CD14-positive monocyte (primary cell): Measurements from ENCODE around the gene ACRV1. TPM values are rescaled to one million over a fixed set of nuclear protein-coding genes. Genes with fewer than 3 reads are reported as not detected.

Experiments used
- DNase-seq, 3 donors: peaks; one replicate each; pipeline ENCODE4 v3.0.0-alpha.2; 2011 to 2022
- H2AFZ ChIP-seq: 2 replicates; pipeline ENCODE4 v1.6.0; 2012; ENCODE audit warnings: mild to moderate bottlenecking, low read depth, low read length, inconsistent platforms; ENCODE audit not compliant: insufficient read depth, poor library complexity, severe bottlenecking
- H3K27ac ChIP-seq, 2 donors: 1 replicate in 1 of 2; 2 replicates in 1 of 2; pipeline ENCODE4 v1.5.1; 2012 to 2013; ENCODE audit warnings: low read length in 2 of 2, control low read depth in 1 of 2, inconsistent platforms in 1 of 2, low read depth in 1 of 2, mild to moderate bottlenecking in 1 of 2
- H3K27me3 ChIP-seq, 2 donors: one replicate each; pipeline versions ENCODE4 v1.6.0 to v1.6.1; 2011 to 2013; ENCODE audit warnings: low read length in 2 of 2; ENCODE audit not compliant: control insufficient read depth in 2 of 2, insufficient read depth in 2 of 2
- H3K36me3 ChIP-seq, 2 donors: replicated peaks in 1 of 2; 1 replicate in 1 of 2; 2 replicates in 1 of 2; pipeline versions ENCODE4 v1.5.1 to v1.6.1; 2012 to 2013; ENCODE audit warnings: low read length in 2 of 2, control low read depth in 1 of 2, inconsistent platforms in 1 of 2, mild to moderate bottlenecking in 1 of 2; ENCODE audit not compliant: insufficient read depth in 2 of 2, control insufficient read depth in 1 of 2
- H3K4me1 ChIP-seq, 2 donors: 1 replicate in 1 of 2; 2 replicates in 1 of 2; pipeline versions ENCODE4 v1.5.1 to v1.6.1; 2012 to 2013; ENCODE audit warnings: low read length in 2 of 2, control low read depth in 1 of 2, inconsistent platforms in 1 of 2, mild to moderate bottlenecking in 1 of 2, moderate library complexity in 1 of 2; ENCODE audit not compliant: insufficient read depth in 2 of 2, control insufficient read depth in 1 of 2
- H3K4me2 ChIP-seq: replicated peaks from 2 replicates; pipeline ENCODE3; 2012; ENCODE audit warnings: low read length, moderate library complexity, mild to moderate bottlenecking; ENCODE audit not compliant: poor library complexity, severe bottlenecking; ENCODE audit errors: extremely low read depth
- H3K4me3 ChIP-seq, 3 experiments: fragments of 200-600 bp in 1 of 3; sonication (generic) in 1 of 3; replicated peaks in 1 of 3; 1 replicate in 2 of 3; 2 replicates in 1 of 3; pipeline ENCODE4 v1.5.1; 2011 to 2013; ENCODE audit warnings: low read length in 3 of 3, mild to moderate bottlenecking in 3 of 3, control low read depth in 2 of 3, low read depth in 2 of 3, inconsistent platforms in 1 of 3, moderate library complexity in 1 of 3
- H3K79me2 ChIP-seq: 2 replicates; pipeline ENCODE4 v1.6.0; 2012; ENCODE audit warnings: mild to moderate bottlenecking, control low read depth, inconsistent platforms, low read length, moderate library complexity; ENCODE audit not compliant: insufficient read depth
- H3K9ac ChIP-seq: 2 replicates; pipeline ENCODE4 v1.6.0; 2017; ENCODE audit warnings: low read length, mild to moderate bottlenecking; ENCODE audit not compliant: insufficient read depth, poor library complexity, severe bottlenecking
- H3K9me3 ChIP-seq, 2 donors: replicated peaks in 1 of 2; 1 replicate in 1 of 2; 2 replicates in 1 of 2; pipeline versions ENCODE4 v1.5.1 to v1.6.1; 2012 to 2013; ENCODE audit warnings: low read length in 2 of 2, control low read depth in 1 of 2; ENCODE audit not compliant: control insufficient read depth in 1 of 2, insufficient read depth in 1 of 2
- H4K20me1 ChIP-seq: 2 replicates; pipeline ENCODE4 v1.6.0; 2012; ENCODE audit warnings: mild to moderate bottlenecking, low read length, control low read depth, moderate library complexity; ENCODE audit not compliant: insufficient read depth
- H3K27ac Mint-ChIP-seq, 7 donors: one replicate each; pipeline ENCODE4 v1.8.0; 2020; ENCODE audit warnings: mild to moderate bottlenecking in 7 of 7, mixed read lengths in 7 of 7, moderate library complexity in 6 of 7, inconsistent platforms in 2 of 7
- H3K27me3 Mint-ChIP-seq, 3 donors: one replicate each; pipeline ENCODE4 v1.8.0; 2021 to 2022; ENCODE audit warnings: low read depth in 3 of 3, mild to moderate bottlenecking in 3 of 3, mixed read lengths in 3 of 3, moderate library complexity in 3 of 3, inconsistent platforms in 1 of 3
- H3K36me3 Mint-ChIP-seq, 2 donors: one replicate each; pipeline ENCODE4 v1.8.0; 2020; ENCODE audit warnings: mixed read lengths in 2 of 2, inconsistent platforms in 1 of 2, mild to moderate bottlenecking in 1 of 2
- H3K4me1 Mint-ChIP-seq: one replicate; pipeline ENCODE4 v1.8.0; 2020; ENCODE audit warnings: mild to moderate bottlenecking, mixed read lengths
- H3K4me3 Mint-ChIP-seq, 2 donors: one replicate each; pipeline ENCODE4 v1.8.0; 2020; ENCODE audit warnings: mild to moderate bottlenecking in 2 of 2, mixed read lengths in 2 of 2, moderate library complexity in 1 of 2
- H3K9me3 Mint-ChIP-seq, 7 donors: one replicate each; pipeline ENCODE4 v1.8.0; 2020 to 2022; ENCODE audit warnings: mixed read lengths in 7 of 7, mild to moderate bottlenecking in 6 of 7, moderate library complexity in 6 of 7, inconsistent platforms in 2 of 7
- CTCF ChIP-seq: fragments of 200-600 bp; IDR thresholded peaks from one replicate; pipeline ENCODE4 v1.8.0; 2022; ENCODE audit warnings: antibody characterized with exemption, mild to moderate bottlenecking
- WGBS: methylation state at CpG from one replicate; pipeline ENCODE4 v1.1.5; 2013; ENCODE audit warnings: missing lambda C conversion rate; ENCODE audit not compliant: insufficient coverage; 5-methylcytosine and 5-hydroxymethylcytosine counted together
- intact Hi-C, 2 donors: fragments of 100-400 bp; cut with micrococcal nuclease; formaldehyde crosslinking; loops; one replicate each; pipeline versions ENCODE4 v1.15.0 to v1.15.1; 2023
- polyA plus RNA-seq, 3 donors: library from polyadenylated mRNA; depleted of rRNA in 1 of 3; unstranded in 2 of 3; stranded (reverse) in 1 of 3; fragments of 300-500 nt in 2 of 3; fragments of >200 nt in 1 of 3; fragmentation: Illumina TruSeq in 2 of 3; gene quantifications; 1 replicate in 2 of 3; 2 replicates in 1 of 3; pipeline ENCODE4 v1.2.3, GENCODE V29; 2012 to 2021

ACRV1 gene
- polyA plus RNA-seq, 3 donors: not detected

GRCh38 chr11:125627236-125627910 is 53.3 kb downstream of the ACRV1 start:
- Histone ChIP-seq H4K20me1 (no peaks in the 10 kb centered on the region), H3K9me3 (no peaks in the 10 kb centered on the region), H3K79me2 (peaks cover 39% of the 10 kb centered on the region), H2AFZ (peak overlapping the region; percentile 94), H3K4me1 (peaks cover 17 to 23% of the 10 kb centered on the region in 2 donors), H3K9ac (no peak overlapping the region), H3K4me3 (no peak overlapping the region), H3K4me2 (no peak overlapping the region), H3K36me3 (peaks cover 0 to 10% of the 10 kb centered on the region in 2 donors), H3K27me3 (no peaks in the 10 kb centered on the region), H3K27ac (no peak overlapping the region)
- intact Hi-C loops: no loop called here
- 60% methylated on average over 3 of the region's 7 CpGs for WGBS
- no peak overlapping the region for H3K4me3 Mint-ChIP-seq
- peaks cover 15% of the 10 kb centered on the region for H3K4me1 Mint-ChIP-seq
- no peaks in the 10 kb centered on the region for H3K9me3 Mint-ChIP-seq
- peaks cover 3 to 15% of the 10 kb centered on the region in 2 donors for H3K36me3 Mint-ChIP-seq
- no peak for DNase-seq
- peaks cover 0 to 2% (median 0%) of the 10 kb centered on the region in 3 donors for H3K27me3 Mint-ChIP-seq
- TF ChIP-seq CTCF: no peak
- H3K27ac Mint-ChIP-seq: no peak overlapping the region

GRCh38 chr11:125626288-125626950 is 54.2 kb downstream of the ACRV1 start:
- H4K20me1 ChIP-seq: no peaks in the 10 kb centered on the region
- peak; percentile 6 for TF ChIP-seq CTCF
- WGBS: 0% methylated on average over 4 of the region's 18 CpGs
- Mint-ChIP-seq H3K9me3 (no peaks in the 10 kb centered on the region), H3K36me3 (peaks cover 8 to 23% of the 10 kb centered on the region in 2 donors), H3K27me3 (peaks cover 0 to 2% (median 0%) of the 10 kb centered on the region in 3 donors), H3K27ac (peak overlapping the region in 5 of 7 donors; percentile 5 to 98 (median 14)), H3K4me3 (peak overlapping the region; percentile 91 to 97), H3K4me1 (peaks cover 15% of the 10 kb centered on the region)
- peak overlapping the region; percentile 90 to 94 for H3K27ac ChIP-seq
- peaks cover 37% of the 10 kb centered on the region for H3K79me2 ChIP-seq
- DNase-seq: no peak
- peaks cover 8 to 18% of the 10 kb centered on the region in 2 donors for H3K36me3 ChIP-seq
- no peaks in the 10 kb centered on the region for H3K9me3 ChIP-seq
- H2AFZ ChIP-seq: peak overlapping the region; percentile 94
- peaks cover 17 to 23% of the 10 kb centered on the region in 2 donors for H3K4me1 ChIP-seq
- H3K9ac ChIP-seq: peak overlapping the region; percentile 86
- H3K4me3 ChIP-seq: peak overlapping the region; percentile 75 to 97 (median 96)
- intact Hi-C loops: no loop called here
- peak overlapping the region; percentile 100 for H3K4me2 ChIP-seq
- H3K27me3 ChIP-seq: no peaks in the 10 kb centered on the region
